GM04504 (cell line): ENCODE measurements around the gene ARID5B.

Experiments
- DNase-seq: peaks from one replicate; pipeline ENCODE4 v3.0.0-alpha.2; 2012; ENCODE audit warnings: low read depth

Gene ARID5B

GRCh38 chr10:61905837-61906561 lies 4.5 kb downstream of the ARID5B start:
- no peak for DNase-seq

DNA sequence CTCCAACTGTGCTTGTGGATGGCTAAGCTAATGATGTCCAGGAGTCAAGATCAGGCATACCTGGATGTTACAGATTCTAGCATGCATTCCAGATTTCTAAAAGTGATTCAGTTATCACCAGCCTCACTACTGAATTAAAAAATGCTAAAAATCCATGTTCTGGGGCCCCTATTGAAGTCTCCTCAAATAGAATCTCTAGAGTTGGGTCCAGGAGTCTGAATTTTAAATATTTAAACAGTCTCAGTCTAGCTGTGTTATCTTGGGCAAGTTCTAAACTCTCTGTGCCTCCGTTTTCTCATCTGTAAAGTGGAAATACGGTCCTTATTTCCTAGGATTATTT lies 5.0 kb downstream of the ARID5B start:
- no peak for DNase-seq

DNA sequence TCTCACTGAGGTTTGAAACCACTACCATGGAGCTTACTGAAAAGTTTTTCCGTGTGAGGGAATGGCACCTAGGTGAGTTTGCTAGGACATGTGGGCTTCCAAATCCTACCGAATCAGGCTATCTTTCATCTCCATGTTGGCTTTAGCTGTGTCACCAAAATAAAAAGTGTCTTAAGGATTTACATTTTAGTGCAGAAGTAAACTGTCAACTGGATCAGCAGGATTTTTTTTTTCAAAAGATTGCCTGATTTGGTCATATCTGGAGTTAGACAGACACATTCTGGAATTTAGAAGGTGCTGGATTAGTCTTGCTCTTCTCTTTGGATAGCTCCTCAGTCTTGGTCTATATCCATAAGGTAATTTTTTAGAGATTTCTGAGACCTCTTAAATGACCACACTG lies 5.5 kb downstream of the ARID5B start:
- no peak for DNase-seq

DNA sequence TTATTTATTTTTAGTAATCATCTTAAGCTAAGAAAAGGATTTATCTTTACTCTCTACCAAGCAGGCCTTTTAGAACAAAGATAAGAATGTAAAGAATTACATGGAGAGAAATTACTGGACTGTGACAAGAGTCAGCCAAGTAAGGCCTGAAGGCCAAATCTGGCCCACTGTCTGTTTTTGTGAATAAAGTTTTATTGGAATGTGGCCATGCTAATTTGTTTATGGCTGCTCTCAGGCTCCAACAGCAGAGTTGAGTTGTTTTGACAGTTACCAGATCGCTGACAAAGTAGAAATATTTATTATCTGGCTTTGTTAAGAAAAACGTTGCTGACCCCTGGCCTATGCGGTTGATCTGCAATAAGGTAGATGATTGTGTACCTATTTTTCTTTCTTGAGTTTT lies 6.1 kb downstream of the ARID5B start:
- DNase-seq, result no peak

DNA sequence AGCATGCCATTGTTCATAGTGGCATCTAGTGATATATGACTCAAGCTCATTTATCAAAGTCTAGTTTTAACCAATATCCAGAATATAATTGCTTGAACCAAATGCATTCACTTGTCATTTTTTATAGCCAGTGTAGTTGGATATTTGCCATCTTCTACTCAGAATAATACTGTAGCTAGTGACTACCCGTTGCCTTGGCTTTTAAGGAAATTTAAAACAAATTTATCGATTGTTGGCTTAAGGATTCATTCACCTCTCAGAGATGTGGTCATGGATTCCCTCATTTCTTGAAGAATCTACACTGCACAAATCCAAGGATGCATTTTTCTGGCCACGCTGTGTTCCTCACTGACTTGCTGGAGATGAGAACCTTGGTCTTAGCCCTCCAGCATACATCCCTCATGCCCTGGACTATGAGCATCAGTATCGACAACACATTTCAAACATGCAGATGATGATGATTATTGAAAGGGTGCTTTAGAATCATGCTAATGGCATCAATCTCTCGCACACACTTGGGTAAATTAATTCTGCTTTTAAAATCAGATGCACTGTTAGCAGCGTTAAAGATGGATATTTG lies 8.8 kb downstream of the ARID5B start:
- DNase-seq, result no peak

DNA sequence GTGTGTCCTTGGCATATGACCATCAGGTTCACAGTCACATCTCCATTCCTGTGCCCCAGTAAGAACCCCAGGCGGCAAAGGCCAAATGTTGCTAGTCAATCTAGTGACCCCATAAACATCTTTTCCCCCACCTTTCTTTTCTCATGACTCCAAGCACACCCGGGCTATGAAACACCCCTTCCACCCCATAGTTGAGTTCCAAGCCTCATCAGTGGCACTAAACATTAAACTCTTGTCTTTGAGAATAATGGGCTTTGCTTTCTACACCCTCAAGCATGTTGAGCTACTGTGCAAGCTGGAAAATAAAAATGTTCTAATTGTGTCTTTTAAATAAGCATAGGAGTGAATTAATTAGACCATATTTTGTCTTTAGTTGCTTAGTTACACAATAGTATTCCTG lies 9.4 kb downstream of the ARID5B start:
- no peak for DNase-seq

DNA sequence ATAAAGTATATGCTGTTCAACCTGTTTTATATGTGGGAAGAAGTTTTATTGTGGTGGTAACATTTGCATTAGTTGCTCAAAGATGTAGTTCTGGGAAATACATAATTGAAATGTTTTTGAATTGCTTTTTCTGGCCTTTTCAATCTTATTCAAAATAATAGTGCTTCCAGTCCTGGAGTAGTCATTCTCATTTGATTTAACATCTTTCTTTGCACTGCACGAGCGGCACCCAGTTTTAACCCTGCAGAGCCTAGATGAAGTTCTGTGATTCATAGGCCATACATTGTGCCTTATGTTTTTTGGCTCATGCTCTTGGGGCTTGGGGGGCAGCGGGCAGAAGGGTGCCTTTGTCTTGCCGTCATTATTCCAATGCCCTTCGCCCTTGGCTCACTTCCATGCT lies 9.9 kb downstream of the ARID5B start:
- DNase-seq, result no peak

- DNase-seq, result no peak
Observed at GRCh38 chr10:61912981-61913380, 11.5 kb downstream of the ARID5B start.

GRCh38 chr10:61918140-61918539 lies 16.6 kb downstream of the ARID5B start:
- no peak for DNase-seq

- no peak for DNase-seq
Observed at GRCh38 chr10:61918989-61919388, 17.5 kb downstream of the ARID5B start.

- no peak for DNase-seq
Observed at GRCh38 chr10:61919646-61920215, 18.2 kb downstream of the ARID5B start.

DNA sequence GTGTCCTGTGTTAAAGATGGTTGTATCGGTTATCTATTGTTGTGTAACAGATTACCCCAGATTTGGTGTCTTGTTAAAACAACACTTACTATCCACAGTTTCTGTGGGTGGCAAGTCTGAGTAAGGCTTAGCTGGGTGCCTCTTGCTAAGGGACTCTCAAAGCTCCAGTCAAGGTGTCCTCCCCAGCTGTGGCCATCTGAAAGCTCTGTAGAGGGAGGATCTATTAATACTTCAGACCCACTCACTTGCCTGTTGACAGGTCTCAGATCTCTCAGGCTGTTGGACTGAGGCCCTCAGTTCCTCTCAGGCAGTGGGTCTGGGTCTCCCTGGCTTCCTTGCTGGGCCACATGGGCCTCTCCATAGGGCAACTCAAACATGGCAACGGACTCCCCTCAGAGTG lies 19.6 kb downstream of the ARID5B start:
- DNase-seq, result no peak

DNA sequence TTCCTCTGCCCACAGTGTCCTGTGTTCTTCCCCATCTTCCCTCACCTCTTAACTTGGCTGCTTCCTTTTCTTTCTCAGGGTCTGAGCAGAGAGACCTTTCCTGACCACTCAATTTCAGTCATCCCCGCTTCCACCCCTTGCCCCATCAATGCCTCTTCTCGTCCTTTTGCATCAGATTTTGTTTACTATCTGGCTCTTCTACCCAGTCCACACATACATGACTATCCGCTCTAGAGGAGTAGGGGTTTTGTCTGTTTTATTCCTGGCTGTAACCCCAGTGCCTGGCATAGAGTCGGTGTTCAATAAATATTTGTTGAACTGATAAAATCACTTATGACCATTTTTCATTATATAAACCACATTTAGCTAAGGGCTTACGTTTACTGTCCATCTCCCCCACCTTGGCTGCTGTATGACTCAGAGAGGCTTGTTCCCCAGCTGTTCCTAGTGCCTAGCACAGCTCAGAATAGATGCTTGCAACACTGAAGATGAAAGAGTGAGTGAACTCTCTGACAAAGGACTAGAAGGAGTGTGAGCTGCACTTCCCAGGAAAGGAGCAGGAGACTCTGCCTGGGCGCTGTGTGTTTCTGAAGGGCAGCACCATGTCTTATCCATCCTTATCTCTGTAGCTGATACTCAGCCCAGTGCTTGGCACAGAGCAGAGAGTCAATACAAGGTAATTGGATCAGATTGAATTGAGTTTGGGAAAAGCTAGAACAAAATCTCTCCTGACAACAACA lies 21.9 kb downstream of the ARID5B start:
- DNase-seq, result peak; percentile 28

- DNase-seq, result no peak
Observed at GRCh38 chr10:61923950-61924274, 22.4 kb downstream of the ARID5B start.

- DNase-seq, result no peak
Observed at GRCh38 chr10:61929555-61929954, 28.1 kb downstream of the ARID5B start.

DNA sequence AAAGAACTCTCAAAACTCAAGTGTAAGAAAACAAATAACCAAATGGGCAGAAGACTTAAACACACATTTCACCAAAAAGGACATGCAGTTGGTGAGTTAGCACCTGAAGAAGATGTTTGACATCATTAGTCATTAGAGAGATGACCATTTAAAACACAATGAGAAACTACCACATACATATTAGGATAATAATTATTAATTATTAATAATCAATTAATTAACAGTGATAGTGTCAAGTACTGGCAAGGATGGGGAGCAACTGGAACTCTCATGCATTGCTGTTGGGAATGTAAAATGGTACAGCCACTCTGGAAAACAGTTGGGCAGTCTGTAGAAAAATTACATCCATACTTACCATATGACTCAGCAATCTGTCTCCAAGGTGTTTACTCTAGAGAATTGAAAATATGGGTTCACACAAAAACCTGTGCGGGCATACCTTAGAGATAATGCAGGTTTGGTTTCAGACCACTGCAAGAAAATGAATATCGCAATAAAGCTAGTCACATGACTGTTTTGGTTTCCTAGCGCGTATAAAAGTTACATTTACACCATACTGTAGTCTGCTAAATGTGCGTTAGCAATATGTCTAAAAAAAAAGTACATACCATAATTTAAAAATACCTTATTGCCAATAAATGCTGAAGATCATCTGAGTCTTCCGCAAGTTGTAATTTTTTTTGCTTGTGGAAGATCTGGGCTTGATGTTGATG lies 30.3 kb downstream of the ARID5B start:
- no peak for DNase-seq

- no peak for DNase-seq
Observed at GRCh38 chr10:61933859-61934555, 32.5 kb downstream of the ARID5B start.

DNA sequence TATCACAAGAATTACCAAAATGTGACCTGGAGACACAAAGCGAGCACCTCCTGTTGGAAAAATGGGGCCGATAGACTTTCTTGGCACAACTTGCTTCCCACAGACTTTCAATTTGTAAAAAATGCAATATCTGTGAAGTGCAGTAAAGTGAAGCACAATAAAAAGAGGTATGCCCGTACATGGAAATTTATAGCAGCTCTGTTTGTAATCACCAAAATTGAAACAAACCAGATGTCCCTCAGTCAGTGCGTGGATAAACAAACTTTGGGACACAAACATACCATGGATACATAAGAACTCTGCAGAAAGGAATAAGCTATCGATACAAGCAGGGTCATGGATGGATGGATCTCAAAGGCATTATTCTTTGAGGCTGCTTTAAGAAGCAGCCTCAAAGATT lies 33.6 kb downstream of the ARID5B start:
- peak; percentile 44 for DNase-seq

- no peak for DNase-seq
Observed at GRCh38 chr10:61936770-61937169, 35.3 kb downstream of the ARID5B start.

- DNase-seq, result peak; percentile 28
Observed at GRCh38 chr10:61937631-61938351, 36.3 kb downstream of the ARID5B start.

DNA sequence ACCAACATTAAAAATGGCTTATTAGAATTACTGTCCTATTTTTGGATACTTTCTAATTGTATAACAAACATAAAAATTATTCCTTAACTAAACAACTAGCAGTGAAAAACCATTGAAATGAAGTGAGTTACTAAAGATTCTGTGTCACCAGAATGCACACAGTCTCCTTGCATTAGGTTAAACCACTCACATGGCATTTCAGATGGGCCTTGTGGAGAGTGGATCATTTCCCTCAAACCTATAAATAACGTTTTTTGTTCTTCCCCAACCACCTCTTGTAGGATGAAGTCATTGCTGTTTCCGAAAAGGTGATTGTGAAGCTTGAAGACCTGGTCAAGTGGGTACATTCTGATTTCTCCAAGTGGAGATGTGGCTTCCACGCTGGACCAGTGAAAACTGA lies 38.4 kb downstream of the ARID5B start:
- DNase-seq, result no peak
